Fibroblast of lung (primary cell): ENCODE data around the gene SLC35F3. TPM values are rescaled to one million over a fixed set of nuclear protein-coding genes. Genes with fewer than 3 reads are reported as not detected.

Source experiments
- DNase-seq, 2 donors: peaks; one replicate each; pipeline versions ENCODE4 v3.0.0 to v3.0.0-alpha.2; 2010; ENCODE audit warnings: low read depth in 2 of 2
- H2AFZ ChIP-seq: 2 replicates; pipeline ENCODE4 v1.5.1; 2012; ENCODE audit warnings: low read length, control low read depth, inconsistent platforms
- H3K27ac ChIP-seq: 2 replicates; pipeline ENCODE4 v1.5.1; 2011; ENCODE audit warnings: low read length, control low read depth; ENCODE audit not compliant: insufficient read depth
- H3K27me3 ChIP-seq: 2 replicates; pipeline ENCODE4 v1.5.1; 2011; ENCODE audit warnings: mild to moderate bottlenecking, low read length; ENCODE audit not compliant: control insufficient read depth, insufficient read depth
- H3K36me3 ChIP-seq: 2 replicates; pipeline ENCODE4 v1.5.1; 2011; ENCODE audit warnings: low read length; ENCODE audit not compliant: control insufficient read depth, insufficient read depth
- H3K4me1 ChIP-seq: 2 replicates; pipeline ENCODE4 v1.5.1; 2011; ENCODE audit warnings: low read length; ENCODE audit not compliant: control insufficient read depth, insufficient read depth; ENCODE audit errors: extremely low read depth
- H3K4me2 ChIP-seq: 2 replicates; pipeline ENCODE4 v1.5.1; 2011; ENCODE audit warnings: low read length, control low read depth; ENCODE audit not compliant: insufficient read depth; ENCODE audit errors: extremely low read depth
- H3K4me3 ChIP-seq, 4 experiments: fragments of 200-600 bp in 1 of 4; sonication (generic) in 1 of 4; replicated peaks in 1 of 4; 2 replicates each; pipeline ENCODE4 v1.5.1; 2011 to 2016; ENCODE audit warnings: low read length in 4 of 4, low read depth in 3 of 4, mild to moderate bottlenecking in 3 of 4, control low read depth in 2 of 4, inconsistent platforms in 1 of 4, mixed read lengths in 1 of 4; ENCODE audit not compliant: insufficient read depth in 1 of 4; ENCODE audit errors: control extremely low read depth in 1 of 4
- H3K79me2 ChIP-seq: 2 replicates; pipeline ENCODE4 v1.5.1; 2012; ENCODE audit warnings: mild to moderate bottlenecking, low read length, inconsistent platforms; ENCODE audit not compliant: control insufficient read depth, insufficient read depth
- H3K9ac ChIP-seq: 2 replicates; pipeline ENCODE4 v1.5.1; 2011; ENCODE audit warnings: mild to moderate bottlenecking, low read length, control low read depth; ENCODE audit not compliant: insufficient read depth
- H3K9me3 ChIP-seq: 2 replicates; pipeline ENCODE4 v1.5.1; 2012; ENCODE audit warnings: low read depth, low read length; ENCODE audit not compliant: control insufficient read depth, insufficient read depth
- H4K20me1 ChIP-seq: 2 replicates; pipeline ENCODE4 v1.5.1; 2011; ENCODE audit warnings: low read length; ENCODE audit not compliant: control insufficient read depth, insufficient read depth; ENCODE audit errors: extremely low read depth
- CTCF ChIP-seq, 2 donors: IDR thresholded peaks in 1 of 2; conservative IDR thresholded peaks in 1 of 2; 1 replicate in 1 of 2; 2 replicates in 1 of 2; pipeline ENCODE4 v1.5.1; 2011 to 2012; ENCODE audit warnings: low read length in 2 of 2, control low read depth in 1 of 2, inconsistent platforms in 1 of 2, low read depth in 1 of 2, mild to moderate bottlenecking in 1 of 2
- EZH2 ChIP-seq: IDR thresholded peaks from 2 replicates; pipeline ENCODE4 v1.5.1; 2012; ENCODE audit warnings: low read length, control low read depth, mild to moderate bottlenecking; ENCODE audit errors: missing control alignments
- polyA plus RNA-seq, 2 donors: library from polyadenylated mRNA; depleted of rRNA in 1 of 2; stranded (reverse) in 1 of 2; unstranded in 1 of 2; fragments of >200 nt; gene quantifications; 2 replicates each; pipeline ENCODE4 v1.2.1, GENCODE V29; 2011 to 2012; ENCODE audit warnings: missing spikeins in 1 of 2
- total RNA-seq: library from RNA; depleted of rRNA; stranded (reverse); fragments of >200 nt; gene quantifications from 2 replicates; pipeline ENCODE4 v1.2.1, GENCODE V29; 2014

SLC35F3 gene
- total and polyA plus RNA-seq, 2 donors (not counting 1 experiment from before 2014, with no cell fraction given): not detected

- Histone ChIP-seq H3K4me3 (no peak overlapping the region), H3K9ac (no peak overlapping the region), H3K4me2 (no peak overlapping the region), H3K36me3 (no peaks in the 10 kb centered on the region), H3K79me2 (no peaks in the 10 kb centered on the region), H4K20me1 (no peaks in the 10 kb centered on the region), H3K9me3 (no peaks in the 10 kb centered on the region), H3K27ac (no peak overlapping the region), H3K27me3 (no peaks in the 10 kb centered on the region), H3K4me1 (no peaks in the 10 kb centered on the region), H2AFZ (no peak overlapping the region)
- DNase-seq: no peak
- TF ChIP-seq CTCF (conservative IDR thresholded peaks at IDR 0.05 in 1 of 2, IDR thresholded peaks at IDR 0.05 in 1 of 2; ENCODE audit: low read depth in 1 of 2, low read length in 2 of 2) (no peak), EZH2 (no peak)
Measured at GRCh38 chr1:233972563-233972950, 68.1 kb downstream of the SLC35F3 start.

- H3K27me3 ChIP-seq: no peaks in the 10 kb centered on the region
- H3K4me1 ChIP-seq: no peaks in the 10 kb centered on the region
- H4K20me1 ChIP-seq: no peaks in the 10 kb centered on the region
- H3K9me3 ChIP-seq: no peaks in the 10 kb centered on the region
- H3K79me2 ChIP-seq: no peaks in the 10 kb centered on the region
- TF ChIP-seq CTCF (conservative IDR thresholded peaks at IDR 0.05 in 1 of 2, IDR thresholded peaks at IDR 0.05 in 1 of 2; ENCODE audit: low read depth in 1 of 2, low read length in 2 of 2) (no peak), EZH2 (no peak)
- H2AFZ ChIP-seq: no peak overlapping the region
- no peak overlapping the region for H3K4me2 ChIP-seq
- H3K9ac ChIP-seq: no peak overlapping the region
- H3K27ac ChIP-seq: no peak overlapping the region
- H3K4me3 ChIP-seq: no peak overlapping the region
- DNase-seq: no peak
- no peaks in the 10 kb centered on the region for H3K36me3 ChIP-seq
Measured at GRCh38 chr1:233972951-233973635, 68.6 kb downstream of the SLC35F3 start.

- H2AFZ ChIP-seq: no peak overlapping the region
- no peaks in the 10 kb centered on the region for H3K9me3 ChIP-seq
- no peak overlapping the region for H3K4me3 ChIP-seq
- H3K9ac ChIP-seq: no peak overlapping the region
- H3K4me1 ChIP-seq: no peaks in the 10 kb centered on the region
- no peak for DNase-seq
- H3K79me2 ChIP-seq: no peaks in the 10 kb centered on the region
- H3K36me3 ChIP-seq: no peaks in the 10 kb centered on the region
- H3K27ac ChIP-seq: no peak overlapping the region
- TF ChIP-seq EZH2 (no peak), CTCF (conservative IDR thresholded peaks at IDR 0.05 in 1 of 2, IDR thresholded peaks at IDR 0.05 in 1 of 2; ENCODE audit: low read depth in 1 of 2, low read length in 2 of 2) (no peak)
- no peaks in the 10 kb centered on the region for H4K20me1 ChIP-seq
- no peak overlapping the region for H3K4me2 ChIP-seq
- no peaks in the 10 kb centered on the region for H3K27me3 ChIP-seq
Measured at GRCh38 chr1:233975486-233975885, 71.0 kb downstream of the SLC35F3 start.
